CD4-positive, CD25-positive, alpha-beta regulatory T cell (primary cell): Measurements from ENCODE around the gene DENND11. TPM values are rescaled to one million over a fixed set of nuclear protein-coding genes. Genes with fewer than 3 reads are reported as not detected.
A peak's percentile ranks its signal among the peaks of the same experiment; 100 is the strongest.

Experiments used
- ATAC-seq, 2 donors: fragments of 150-1000 bp; cut with Tn5 transposase; one replicate each; pipeline ENCODE4 v1.10.0; 2021; ENCODE audit warnings: low read depth in 2 of 2, moderate number of reproducible peaks in 2 of 2, moderate library complexity in 1 of 2
- DNase-seq, 3 donors: peaks; one replicate each; pipeline versions ENCODE4 v3.0.0 to v3.0.0-alpha.2; 2012 to 2022; ENCODE audit warnings: mixed read lengths in 1 of 3
- H3K27ac ChIP-seq: one replicate; pipeline ENCODE4 v1.7.0; 2013; ENCODE audit warnings: mild to moderate bottlenecking, low read length; ENCODE audit not compliant: insufficient read depth, poor library complexity, severe bottlenecking
- H3K27me3 ChIP-seq: one replicate; pipeline ENCODE4 v1.7.0; 2013; ENCODE audit warnings: low read length; ENCODE audit not compliant: control insufficient read depth, insufficient read depth
- H3K36me3 ChIP-seq: one replicate; pipeline ENCODE4 v1.7.0; 2013; ENCODE audit warnings: mild to moderate bottlenecking, low read length, moderate library complexity; ENCODE audit not compliant: control insufficient read depth, insufficient read depth
- H3K4me1 ChIP-seq: 2 replicates; pipeline ENCODE4 v1.7.0; 2013; ENCODE audit warnings: mild to moderate bottlenecking, low read length; ENCODE audit not compliant: insufficient read depth, control insufficient read depth, poor library complexity, severe bottlenecking
- H3K4me3 ChIP-seq: one replicate; pipeline ENCODE4 v1.7.0; 2013; ENCODE audit warnings: low read depth, mild to moderate bottlenecking, low read length, moderate library complexity
- H3K9me3 ChIP-seq, 2 experiments: 1 replicate in 1 of 2; 2 replicates in 1 of 2; pipeline ENCODE4 v1.7.0; 2013; ENCODE audit warnings: low read length in 2 of 2, mild to moderate bottlenecking in 1 of 2, moderate library complexity in 1 of 2; ENCODE audit not compliant: control insufficient read depth in 2 of 2
- H3K27ac Mint-ChIP-seq, 3 donors: one replicate each; pipeline ENCODE4 v1.8.0; 2020 to 2022; ENCODE audit warnings: mild to moderate bottlenecking in 3 of 3, mixed read lengths in 3 of 3, moderate library complexity in 2 of 3
- H3K27me3 Mint-ChIP-seq: one replicate; pipeline ENCODE4 v1.8.0; 2022; ENCODE audit warnings: mild to moderate bottlenecking, mixed read lengths
- H3K36me3 Mint-ChIP-seq: one replicate; pipeline ENCODE4 v1.8.0; 2020; ENCODE audit warnings: mixed read lengths
- H3K4me1 Mint-ChIP-seq, 4 donors: one replicate each; pipeline ENCODE4 v1.8.0; 2020 to 2022; ENCODE audit warnings: mixed read lengths in 4 of 4, mild to moderate bottlenecking in 1 of 4
- H3K4me3 Mint-ChIP-seq, 4 donors: one replicate each; pipeline ENCODE4 v1.8.0; 2020 to 2022; ENCODE audit warnings: mild to moderate bottlenecking in 4 of 4, mixed read lengths in 4 of 4, moderate library complexity in 3 of 4
- H3K9me3 Mint-ChIP-seq, 7 donors: one replicate each; pipeline ENCODE4 v1.8.0; 2020 to 2022; ENCODE audit warnings: mixed read lengths in 7 of 7, mild to moderate bottlenecking in 3 of 7, moderate library complexity in 2 of 7
- polyA plus RNA-seq, 4 donors: library from polyadenylated mRNA; unstranded; fragments of 300-500 nt; fragmentation: Illumina TruSeq; gene quantifications; one replicate each; pipeline ENCODE4 v1.2.3, GENCODE V29; 2021
- total RNA-seq: library from RNA; stranded (reverse); gene quantifications from one replicate; pipeline ENCODE4 v1.2.3, GENCODE V29; 2022

Gene DENND11
- total and polyA plus RNA-seq, 5 donors from 2014 or later, result 10.8 to 47.7 (median 11.2) TPM

DNA sequence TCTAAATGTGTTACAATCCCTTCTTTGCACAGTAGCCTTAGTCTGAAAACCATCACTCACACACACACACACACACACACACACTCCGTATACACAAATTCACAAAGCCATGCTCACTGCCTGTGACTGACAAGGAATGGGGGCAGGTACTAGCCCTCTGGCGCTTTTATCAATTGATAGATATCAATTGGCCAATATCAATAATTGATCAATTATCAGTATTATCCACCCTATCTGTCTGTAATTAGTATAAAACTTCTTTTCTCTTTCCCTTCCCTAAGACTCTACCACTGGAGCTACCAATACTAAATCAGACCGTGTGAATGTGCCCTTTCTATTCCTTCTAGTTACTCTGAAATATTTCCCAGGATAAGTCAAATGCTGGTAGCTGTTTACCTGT lies 2.1 kb downstream of the DENND11 start:
- Mint-ChIP-seq H3K9me3 (no peaks in the 10 kb centered on the region), H3K4me1 (peaks cover 5 to 68% (median 53%) of the 10 kb centered on the region in 4 donors), H3K36me3 (peaks cover 10% of the 10 kb centered on the region), H3K27me3 (peaks cover 9% of the 10 kb centered on the region), H3K27ac (peak overlapping the region in 2 of 3 donors; percentile 85 to 95), H3K4me3 (peak overlapping the region; percentile 86 to 97 (median 92))
- no peaks in the 10 kb centered on the region for H3K36me3 ChIP-seq
- peak overlapping the region; percentile 81 for H3K4me3 ChIP-seq
- H3K27me3 ChIP-seq, result no peaks in the 10 kb centered on the region
- ATAC-seq, result no peak
- no peak overlapping the region for H3K27ac ChIP-seq
- H3K4me1 ChIP-seq, result peaks cover 33% of the 10 kb centered on the region
- H3K9me3 ChIP-seq, result no peaks in the 10 kb centered on the region
- DNase-seq, result no peak

DNA sequence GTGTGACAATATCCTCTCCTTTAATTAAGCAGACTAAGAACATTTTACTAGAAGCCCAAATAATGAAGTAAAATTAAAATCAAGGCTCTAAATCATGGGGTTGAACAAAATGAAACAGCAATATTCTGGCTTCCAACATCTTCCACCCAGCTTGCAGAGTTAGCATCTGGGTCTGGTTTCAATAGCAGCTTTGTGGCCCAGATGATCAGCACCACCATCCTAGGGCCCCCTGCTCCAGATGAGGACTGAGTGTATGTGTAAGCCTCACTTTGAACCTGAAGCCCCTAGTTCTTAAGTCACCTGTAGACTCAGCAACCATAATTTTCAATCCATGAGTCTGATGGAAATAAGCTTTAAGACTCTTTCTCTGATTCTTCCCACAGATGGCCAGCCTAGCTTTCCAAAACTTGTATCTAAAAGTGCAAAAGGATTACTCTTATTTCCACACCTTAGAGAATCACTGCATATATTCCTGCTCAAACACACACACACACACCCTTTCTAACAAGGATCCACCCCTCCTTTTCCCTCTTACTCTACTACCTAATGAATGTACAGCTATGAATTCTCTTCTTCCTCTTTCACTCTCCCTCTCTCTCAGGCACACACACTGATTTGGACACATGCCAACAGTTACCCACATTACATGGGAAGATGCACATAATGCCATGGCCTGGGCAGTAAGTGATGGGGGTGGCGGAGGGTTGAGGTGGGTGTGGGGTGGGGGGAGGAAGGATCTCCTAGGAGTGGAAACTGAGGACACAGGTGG lies 3.5 kb downstream of the DENND11 start:
- peak overlapping the region in 2 of 4 donors; percentile 22 to 73 for H3K4me3 Mint-ChIP-seq
- Histone ChIP-seq H3K27me3 (no peaks in the 10 kb centered on the region), H3K36me3 (no peaks in the 10 kb centered on the region), H3K4me1 (peaks cover 33% of the 10 kb centered on the region), H3K4me3 (no peak overlapping the region), H3K9me3 (no peaks in the 10 kb centered on the region), H3K27ac (no peak overlapping the region)
- H3K36me3 Mint-ChIP-seq, result peaks cover 16% of the 10 kb centered on the region
- no peaks in the 10 kb centered on the region for H3K9me3 Mint-ChIP-seq
- H3K27ac Mint-ChIP-seq, result peak overlapping the region in 2 of 3 donors; percentile 59 to 79
- H3K4me1 Mint-ChIP-seq, result peaks cover 5 to 77% (median 61%) of the 10 kb centered on the region in 4 donors
- peaks cover 4% of the 10 kb centered on the region for H3K27me3 Mint-ChIP-seq
- ATAC-seq (no peak), DNase-seq (no peak)

DNA sequence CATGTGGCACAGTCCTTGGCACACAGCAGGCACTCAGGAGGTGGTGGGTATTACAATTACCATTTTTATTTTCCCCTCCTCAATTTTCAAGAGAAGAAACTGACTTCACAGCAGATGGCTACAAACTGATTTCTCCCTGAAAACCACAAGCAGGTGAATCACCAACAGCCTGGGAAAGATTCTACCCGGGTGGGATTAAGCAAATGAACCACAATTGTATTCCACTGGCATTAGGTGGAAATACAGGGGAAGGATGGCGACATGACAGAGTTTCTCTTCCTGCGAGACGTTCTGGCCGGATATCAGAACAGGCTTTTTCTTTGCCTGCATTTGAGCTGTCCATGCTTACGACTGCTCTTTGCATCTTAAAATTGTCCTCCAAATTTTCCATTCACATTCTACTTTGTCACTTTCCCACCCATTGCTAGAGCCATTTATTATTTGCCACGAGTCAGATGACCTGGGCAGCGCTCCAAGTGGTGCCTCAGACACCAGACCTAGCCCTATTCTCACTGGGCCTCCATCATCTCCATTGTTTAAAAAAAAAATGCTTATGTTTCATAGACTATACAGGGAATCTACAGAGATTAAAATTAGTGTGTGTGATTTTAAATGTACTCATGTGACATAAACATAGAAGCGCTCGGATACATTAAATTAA lies 4.6 kb downstream of the DENND11 start:
- ATAC-seq, result no peak
- H3K27me3 Mint-ChIP-seq, result peaks cover 4% of the 10 kb centered on the region
- H3K27ac Mint-ChIP-seq, result peak overlapping the region in 2 of 3 donors; percentile 40 to 79
- H3K9me3 ChIP-seq, result no peaks in the 10 kb centered on the region
- no peak overlapping the region for H3K27ac ChIP-seq
- peaks cover 5 to 81% (median 64%) of the 10 kb centered on the region in 4 donors for H3K4me1 Mint-ChIP-seq
- H3K4me1 ChIP-seq, result peaks cover 27% of the 10 kb centered on the region
- peak overlapping the region in 2 of 4 donors; percentile 34 to 73 for H3K4me3 Mint-ChIP-seq
- DNase-seq, result no peak
- peaks cover 16% of the 10 kb centered on the region for H3K36me3 Mint-ChIP-seq
- no peaks in the 10 kb centered on the region for H3K27me3 ChIP-seq
- no peaks in the 10 kb centered on the region for H3K9me3 Mint-ChIP-seq
- H3K4me3 ChIP-seq, result no peak overlapping the region
- no peaks in the 10 kb centered on the region for H3K36me3 ChIP-seq

DNA sequence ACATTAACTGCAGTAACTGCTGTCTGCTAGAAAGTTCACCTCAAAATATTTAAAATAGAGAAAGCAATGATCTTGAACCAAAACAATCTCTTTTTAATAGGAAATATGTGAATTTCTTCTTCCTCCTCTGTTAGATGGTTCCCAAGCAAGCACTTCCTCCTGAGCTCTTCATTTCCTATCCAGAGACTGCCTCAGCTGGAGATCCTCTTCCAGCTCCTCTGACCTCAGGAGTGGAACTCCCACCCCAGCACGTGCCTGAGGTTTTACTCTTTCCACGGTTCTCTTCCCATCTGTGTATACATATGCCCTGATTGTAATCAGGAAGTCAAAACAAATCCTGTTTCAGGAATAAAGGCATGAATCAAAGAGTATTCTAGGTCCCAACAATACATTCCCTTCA lies 5.6 kb downstream of the DENND11 start:
- Mint-ChIP-seq H3K27ac (peak overlapping the region in 2 of 3 donors; percentile 60 to 61), H3K9me3 (no peaks in the 10 kb centered on the region), H3K4me1 (peaks cover 13 to 80% (median 71%) of the 10 kb centered on the region in 4 donors), H3K36me3 (peaks cover 16% of the 10 kb centered on the region), H3K27me3 (peaks cover 4% of the 10 kb centered on the region), H3K4me3 (peak overlapping the region in 1 of 4 donors; percentile 7)
- H3K27ac ChIP-seq, result no peak overlapping the region
- no peak overlapping the region for H3K4me3 ChIP-seq
- no peaks in the 10 kb centered on the region for H3K36me3 ChIP-seq
- H3K9me3 ChIP-seq, result no peaks in the 10 kb centered on the region
- H3K4me1 ChIP-seq, result peaks cover 24% of the 10 kb centered on the region
- H3K27me3 ChIP-seq, result no peaks in the 10 kb centered on the region
- no peak for ATAC-seq
- no peak for DNase-seq

DNA sequence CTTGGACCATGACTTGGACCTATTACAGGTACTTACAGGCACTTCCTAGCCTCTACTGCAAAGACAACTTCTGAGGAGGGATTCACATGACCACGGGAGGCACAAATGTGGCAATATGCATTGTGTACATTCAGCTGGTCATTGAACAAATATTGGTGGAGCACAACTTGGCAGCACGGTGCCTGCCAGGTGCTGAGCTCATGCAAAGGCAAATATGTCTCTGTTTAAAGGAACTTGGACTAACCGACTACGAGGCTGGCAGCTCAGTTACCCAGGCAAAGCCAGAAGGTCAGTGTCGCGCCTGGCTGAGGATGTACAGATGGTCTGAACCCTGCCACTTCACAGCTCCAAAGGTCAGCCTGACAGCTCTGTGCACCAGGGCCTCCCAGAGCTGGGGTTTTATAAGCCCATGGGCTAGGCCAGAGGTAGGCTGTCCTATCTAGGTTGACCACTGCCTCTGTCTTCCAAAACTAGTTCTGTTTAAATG lies 6.1 kb downstream of the DENND11 start:
- Mint-ChIP-seq H3K4me1 (peaks cover 13 to 77% (median 71%) of the 10 kb centered on the region in 4 donors), H3K27ac (peak overlapping the region in 1 of 3 donors; percentile 27)

DNA sequence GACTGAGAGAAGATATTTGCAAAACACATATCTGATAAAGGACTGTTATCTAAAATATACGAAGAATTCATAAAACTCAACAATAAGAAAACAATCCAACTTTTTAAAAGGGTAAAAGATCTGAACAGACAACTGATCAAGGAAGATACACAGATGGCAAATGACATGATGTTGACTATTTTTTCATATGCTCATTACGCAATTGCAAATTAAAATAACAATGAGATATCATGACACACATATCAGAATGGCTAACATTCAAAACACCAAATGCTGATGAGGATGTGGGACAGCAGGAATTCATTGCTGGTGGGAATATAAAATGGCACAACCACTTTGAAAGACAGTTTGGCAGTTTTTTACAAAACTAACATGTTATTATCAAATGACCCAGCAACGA lies 8.9 kb downstream of the DENND11 start:
- DNase-seq (no peak), ATAC-seq (no peak)
- H3K27ac Mint-ChIP-seq, result peak overlapping the region in 1 of 3 donors; percentile 11
- H3K36me3 Mint-ChIP-seq, result peaks cover 26% of the 10 kb centered on the region
- H3K4me1 ChIP-seq, result no peaks in the 10 kb centered on the region
- no peak overlapping the region for H3K4me3 ChIP-seq
- peaks cover 0 to 2% (median 0%) of the 10 kb centered on the region in 7 donors for H3K9me3 Mint-ChIP-seq
- peaks cover 24 to 63% (median 55%) of the 10 kb centered on the region in 4 donors for H3K4me1 Mint-ChIP-seq
- H3K36me3 ChIP-seq, result no peaks in the 10 kb centered on the region
- H3K27ac ChIP-seq, result no peak overlapping the region
- no peaks in the 10 kb centered on the region for H3K27me3 Mint-ChIP-seq
- no peaks in the 10 kb centered on the region for H3K27me3 ChIP-seq
- no peaks in the 10 kb centered on the region for H3K9me3 ChIP-seq
- no peak overlapping the region for H3K4me3 Mint-ChIP-seq

More for the DNA sequence above, 6.1 kb downstream of the DENND11 start:
- no peak for DNase-seq
- H3K27me3 ChIP-seq, result no peaks in the 10 kb centered on the region
- H3K4me1 ChIP-seq, result peaks cover 21% of the 10 kb centered on the region
- no peak overlapping the region for H3K4me3 ChIP-seq
- peaks cover 16% of the 10 kb centered on the region for H3K36me3 Mint-ChIP-seq
- no peaks in the 10 kb centered on the region for H3K9me3 ChIP-seq
- H3K9me3 Mint-ChIP-seq, result no peaks in the 10 kb centered on the region
- no peak overlapping the region for H3K27ac ChIP-seq
- peak overlapping the region in 1 of 4 donors; percentile 40 for H3K4me3 Mint-ChIP-seq
- H3K27me3 Mint-ChIP-seq, result peaks cover 2% of the 10 kb centered on the region
- no peak for ATAC-seq
- H3K36me3 ChIP-seq, result no peaks in the 10 kb centered on the region

DNA sequence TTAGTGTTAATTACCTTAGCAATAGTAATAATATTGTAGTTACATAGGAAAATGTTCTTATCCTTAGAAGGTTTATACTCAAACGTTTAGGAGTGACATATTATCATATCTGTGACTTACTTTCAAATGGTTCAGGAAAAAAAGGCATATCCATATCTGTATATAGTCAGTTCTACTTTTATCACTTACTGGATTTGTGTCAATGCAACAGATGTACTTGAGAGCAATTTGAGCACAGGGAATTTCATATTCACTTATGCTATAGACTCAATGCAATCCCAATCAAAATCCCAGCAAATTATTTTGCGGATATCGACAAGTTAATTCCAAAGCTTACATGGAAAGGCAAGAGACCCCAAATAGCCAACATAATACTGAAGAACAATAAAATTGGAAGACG lies 10.0 kb downstream of the DENND11 start:
- no peak overlapping the region for H3K27ac ChIP-seq
- Mint-ChIP-seq H3K4me3 (no peak overlapping the region), H3K4me1 (peaks cover 28 to 54% (median 48%) of the 10 kb centered on the region in 4 donors), H3K27me3 (no peaks in the 10 kb centered on the region), H3K27ac (no peak overlapping the region), H3K36me3 (peaks cover 29% of the 10 kb centered on the region), H3K9me3 (peaks cover 0 to 2% (median 0%) of the 10 kb centered on the region in 7 donors)
- no peaks in the 10 kb centered on the region for H3K9me3 ChIP-seq
- H3K4me3 ChIP-seq, result no peak overlapping the region
- no peak for ATAC-seq
- no peaks in the 10 kb centered on the region for H3K4me1 ChIP-seq
- no peaks in the 10 kb centered on the region for H3K36me3 ChIP-seq
- DNase-seq, result no peak
- H3K27me3 ChIP-seq, result no peaks in the 10 kb centered on the region
